Ishikawa (cell line): ENCODE data around the gene OR5AR1.

Experiments used
- CEBPB ChIP-seq: IDR thresholded peaks from 2 replicates; pipeline ENCODE4 v1.6.1; 2012
- CREB1 ChIP-seq: IDR thresholded peaks from 2 replicates; pipeline ENCODE4 v1.6.1; 2012; ENCODE audit warnings: low read depth
- EGR1 ChIP-seq: IDR thresholded peaks from 2 replicates; pipeline ENCODE4 v1.6.1; 2012
- EP300 ChIP-seq: IDR thresholded peaks from 2 replicates; pipeline ENCODE4 v1.6.1; 2012; ENCODE audit warnings: borderline replicate concordance
- MAX ChIP-seq: IDR thresholded peaks from 2 replicates; pipeline ENCODE4 v1.6.1; 2012
- NFIC ChIP-seq: IDR thresholded peaks from 2 replicates; pipeline ENCODE4 v1.6.1; 2012
- RAD21 ChIP-seq: IDR thresholded peaks from 2 replicates; pipeline ENCODE4 v1.6.1; 2012; ENCODE audit warnings: low read depth
- REST ChIP-seq: IDR thresholded peaks from 2 replicates; pipeline ENCODE4 v1.6.1; 2012; ENCODE audit warnings: low read depth, mild to moderate bottlenecking
- TAF1 ChIP-seq: IDR thresholded peaks from 2 replicates; pipeline ENCODE4 v1.6.1; 2012; ENCODE audit warnings: low read depth, mild to moderate bottlenecking
- TCF12 ChIP-seq: IDR thresholded peaks from 2 replicates; pipeline ENCODE4 v1.6.1; 2012; ENCODE audit warnings: low read depth
- TEAD4 ChIP-seq: IDR thresholded peaks from 2 replicates; pipeline ENCODE4 v1.6.1; 2012
- USF1 ChIP-seq: IDR thresholded peaks from 2 replicates; pipeline ENCODE4 v1.6.1; 2012
- YY1 ChIP-seq: IDR thresholded peaks from 2 replicates; pipeline ENCODE4 v1.6.1; 2012; ENCODE audit warnings: low read depth
- ZBTB7A ChIP-seq: IDR thresholded peaks from 2 replicates; pipeline ENCODE4 v1.6.1; 2012; ENCODE audit warnings: low read depth

- TF ChIP-seq MAX (no peak), RAD21 (no peak), YY1 (no peak), EP300 (no peak), CREB1 (no peak), TEAD4 (no peak), USF1 (no peak), EGR1 (no peak), CEBPB (no peak), ZBTB7A (no peak), TCF12 (no peak), REST (no peak), TAF1 (no peak), NFIC (no peak)
Observed at GRCh38 chr11:56693428-56693827, 29.9 kb downstream of the OR5AR1 start.
